22Rv1 (cell line): ENCODE results near the gene PXDN.

Experiments
- ZFX ChIP-seq: fragments of 450-650 bp; IDR thresholded peaks from 2 replicates; pipeline ENCODE4 v1.6.1; 2017; ENCODE audit warnings: antibody characterized with exemption, borderline replicate concordance
- TF ChIP-seq, protein P1 (sequence below): fragments of 450-650 bp; IDR thresholded peaks from 2 replicates; pipeline ENCODE4 v1.5.1; 2017; ENCODE audit warnings: mild to moderate bottlenecking

DNA sequence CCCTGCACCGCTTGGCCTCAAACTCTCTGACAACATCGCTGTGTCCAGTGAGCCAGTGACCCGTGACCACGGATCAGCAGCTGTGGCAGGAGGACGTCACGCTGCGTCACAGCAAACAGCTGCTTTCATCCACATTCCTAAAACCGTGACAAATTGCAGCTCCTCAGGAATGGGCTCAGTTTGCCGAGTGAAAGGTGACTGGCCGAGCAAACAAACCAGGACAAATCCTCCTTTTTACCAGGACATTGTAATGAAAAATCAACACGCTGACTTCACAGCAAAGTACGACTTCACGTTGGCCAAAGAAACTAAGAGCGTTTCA lies 57.6 kb downstream of the PXDN start:
- TF ChIP-seq, protein P1, sequence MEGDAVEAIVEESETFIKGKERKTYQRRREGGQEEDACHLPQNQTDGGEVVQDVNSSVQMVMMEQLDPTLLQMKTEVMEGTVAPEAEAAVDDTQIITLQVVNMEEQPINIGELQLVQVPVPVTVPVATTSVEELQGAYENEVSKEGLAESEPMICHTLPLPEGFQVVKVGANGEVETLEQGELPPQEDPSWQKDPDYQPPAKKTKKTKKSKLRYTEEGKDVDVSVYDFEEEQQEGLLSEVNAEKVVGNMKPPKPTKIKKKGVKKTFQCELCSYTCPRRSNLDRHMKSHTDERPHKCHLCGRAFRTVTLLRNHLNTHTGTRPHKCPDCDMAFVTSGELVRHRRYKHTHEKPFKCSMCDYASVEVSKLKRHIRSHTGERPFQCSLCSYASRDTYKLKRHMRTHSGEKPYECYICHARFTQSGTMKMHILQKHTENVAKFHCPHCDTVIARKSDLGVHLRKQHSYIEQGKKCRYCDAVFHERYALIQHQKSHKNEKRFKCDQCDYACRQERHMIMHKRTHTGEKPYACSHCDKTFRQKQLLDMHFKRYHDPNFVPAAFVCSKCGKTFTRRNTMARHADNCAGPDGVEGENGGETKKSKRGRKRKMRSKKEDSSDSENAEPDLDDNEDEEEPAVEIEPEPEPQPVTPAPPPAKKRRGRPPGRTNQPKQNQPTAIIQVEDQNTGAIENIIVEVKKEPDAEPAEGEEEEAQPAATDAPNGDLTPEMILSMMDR = no peak
- no peak for TF ChIP-seq ZFX
